Measurements from ENCODE around the gene IQCM. TPM values are rescaled to one million over a fixed set of nuclear protein-coding genes. Genes with fewer than 3 reads are reported as not detected.

The IQCM gene
- total and polyA plus RNA-seq, 2 donors (not counting 3 experiments of a cell fraction or from before 2014, with no cell fraction given): not detected

- Histone ChIP-seq H3K36me3 (ENCODE audit: control insufficient read depth in 2 of 2, extremely low read depth in 1 of 2, insufficient read depth in 2 of 2, low read length in 2 of 2) (no peaks in the 10 kb centered on the region), H3K27ac (ENCODE audit: insufficient read depth, low read depth, low read length) (no peak overlapping the region), H3K4me3 (replicated peaks in 1 of 3; ENCODE audit: insufficient read depth in 1 of 3, low read depth in 1 of 3, low read length in 3 of 3) (no peak overlapping the region), H2AFZ (ENCODE audit: low read depth, low read length) (no peak overlapping the region), H3K4me2 (ENCODE audit: insufficient read depth, low read length) (no peak overlapping the region), H3K9me3 (replicated peaks; ENCODE audit: control insufficient read depth, insufficient read depth, low read length) (no peaks in the 10 kb centered on the region), H3K79me2 (ENCODE audit: control insufficient read depth, insufficient read depth, low read length) (no peaks in the 10 kb centered on the region), H3K27me3 (ENCODE audit: control insufficient read depth in 2 of 2, insufficient read depth in 2 of 2, low read length in 2 of 2) (no peaks in the 10 kb centered on the region), H3K9ac (replicated peaks; ENCODE audit: extremely low read depth, insufficient read depth, low read length) (no peak overlapping the region), H3K4me1 (ENCODE audit: control insufficient read depth, extremely low read depth, insufficient read depth, low read length) (no peaks in the 10 kb centered on the region), H3K9me1 (replicated peaks; ENCODE audit: control insufficient read depth, extremely low read depth, insufficient read depth, low read length) (no peaks in the 10 kb centered on the region), H4K20me1 (replicated peaks; ENCODE audit: control insufficient read depth, extremely low read depth, insufficient read depth, low read length) (no peaks in the 10 kb centered on the region)
- ChIA-PET POLR2A (no interaction called here), CTCF (interaction anchor here (0.7 kb wide), 1 partner anchor 8 kb away, joined by 3 read pairs; no protein-coding TSS in a partner anchor)
- FAIRE-seq (no peak), DNase-seq (ENCODE audit: low read depth, low spot score) (no peak)
- dilution Hi-C loops (cut with MboI; ENCODE audit: extremely low pct_ligation_motif_present, low sequenced_read_pairs) (no loop called here), intact Hi-C loops (cut with micrococcal nuclease) (no loop called here)
- no peak for TF ChIP-seq MYC (IDR thresholded peaks at IDR 0.05; ENCODE audit: low read depth, low read length)
- no peak for TF ChIP-seq MAX (IDR thresholded peaks at IDR 0.05; ENCODE audit: insufficient read depth, insufficient read length)
- no peak for TF ChIP-seq POLR2A (IDR thresholded peaks at IDR 0.05; ENCODE audit: low read depth, low read length)
- TF ChIP-seq EZH2 (IDR thresholded peaks at IDR 0.05; ENCODE audit: borderline replicate concordance, low read depth, low read length, severe bottlenecking): no peak
- no peak for TF ChIP-seq CTCF (IDR thresholded peaks at IDR 0.05; ENCODE audit: extremely low read depth in 1 of 2, insufficient read depth in 1 of 2, low read depth in 1 of 2, low read length in 2 of 2)
- TF ChIP-seq POLR2AphosphoS5 (IDR thresholded peaks at IDR 0.05; ENCODE audit: insufficient read depth, low read depth, low read length): no peak
- no peak for TF ChIP-seq FOS (IDR thresholded peaks at IDR 0.05; ENCODE audit: borderline replicate concordance, insufficient read depth, low read length)
- TF ChIP-seq GATA2 (IDR thresholded peaks at IDR 0.05; ENCODE audit: insufficient read depth, insufficient read length, low read depth, low read length): no peak
- TF ChIP-seq JUN (IDR thresholded peaks at IDR 0.05; ENCODE audit: borderline replicate concordance, insufficient read depth, insufficient read length, low read depth): no peak
- BruUV-seq (replicated peaks): no TSS peak
These were observed 79.8 kb downstream of the IQCM start for GRCh38 chr4:149735796-149736195.
